ENCODE data around the gene SMG9. TPM values are rescaled to one million over a fixed set of nuclear protein-coding genes. Genes with fewer than 3 reads are reported as not detected.

SMG9 gene
- total RNA-seq, 4 donors from 2014 or later, result 7.5 to 25.6 (median 22.3) TPM

- peak overlapping the region; percentile 55 to 75 (median 61) for H3K27ac ChIP-seq (replicated peaks in 1 of 4)
- intact Hi-C loops (cut with DNase I), result no loop called here
- no peaks in the 10 kb centered on the region for H3K36me3 ChIP-seq
- 29% methylated on average over 34 of the region's 46 CpGs for WGBS
- peak overlapping the region; percentile 28 to 49 (median 42) for H3K4me3 ChIP-seq
- H3K4me1 ChIP-seq, result peaks cover 7 to 21% (median 19%) of the 10 kb centered on the region in 4 donors
- H3K27me3 ChIP-seq, result peaks cover 0 to 34% (median 8%) of the 10 kb centered on the region in 4 donors
- H3K9me3 ChIP-seq, result peaks cover 0 to 10% (median 0%) of the 10 kb centered on the region in 4 donors
- TF ChIP-seq EP300 (IDR thresholded peaks at IDR 0.05), result no peak
- TF ChIP-seq POLR2A (IDR thresholded peaks at IDR 0.05; ENCODE audit: low read depth), result no peak
- no peak for TF ChIP-seq POLR2AphosphoS5 (IDR thresholded peaks at IDR 0.05)
- TF ChIP-seq, protein P1, sequence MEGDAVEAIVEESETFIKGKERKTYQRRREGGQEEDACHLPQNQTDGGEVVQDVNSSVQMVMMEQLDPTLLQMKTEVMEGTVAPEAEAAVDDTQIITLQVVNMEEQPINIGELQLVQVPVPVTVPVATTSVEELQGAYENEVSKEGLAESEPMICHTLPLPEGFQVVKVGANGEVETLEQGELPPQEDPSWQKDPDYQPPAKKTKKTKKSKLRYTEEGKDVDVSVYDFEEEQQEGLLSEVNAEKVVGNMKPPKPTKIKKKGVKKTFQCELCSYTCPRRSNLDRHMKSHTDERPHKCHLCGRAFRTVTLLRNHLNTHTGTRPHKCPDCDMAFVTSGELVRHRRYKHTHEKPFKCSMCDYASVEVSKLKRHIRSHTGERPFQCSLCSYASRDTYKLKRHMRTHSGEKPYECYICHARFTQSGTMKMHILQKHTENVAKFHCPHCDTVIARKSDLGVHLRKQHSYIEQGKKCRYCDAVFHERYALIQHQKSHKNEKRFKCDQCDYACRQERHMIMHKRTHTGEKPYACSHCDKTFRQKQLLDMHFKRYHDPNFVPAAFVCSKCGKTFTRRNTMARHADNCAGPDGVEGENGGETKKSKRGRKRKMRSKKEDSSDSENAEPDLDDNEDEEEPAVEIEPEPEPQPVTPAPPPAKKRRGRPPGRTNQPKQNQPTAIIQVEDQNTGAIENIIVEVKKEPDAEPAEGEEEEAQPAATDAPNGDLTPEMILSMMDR (IDR thresholded peaks at IDR 0.05), result no peak
- DNase-seq (ENCODE audit: extremely low spot score), result no peak
Observed at GRCh38 chr19:43699506-43700394, 55.0 kb downstream of the SMG9 start.

DNA sequence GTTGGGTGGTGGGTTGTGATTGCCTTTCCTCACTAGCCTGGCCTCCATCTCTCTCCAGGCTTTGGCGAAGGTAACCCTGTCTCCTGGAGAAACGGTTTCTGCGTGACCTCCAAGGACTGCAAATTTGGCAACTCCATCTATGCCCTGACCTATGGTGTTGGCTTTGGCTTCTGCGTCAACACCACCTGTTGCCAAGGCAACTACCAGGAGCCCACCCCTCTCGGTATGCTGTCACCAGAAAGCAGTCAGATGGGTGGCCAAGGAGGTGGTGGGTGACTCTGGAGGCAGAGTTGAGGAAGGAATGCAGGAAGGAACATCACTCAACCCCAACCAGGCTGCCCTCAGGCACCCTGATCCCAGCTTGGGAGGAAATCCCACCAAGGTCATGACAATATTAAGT is 57.5 kb downstream of the SMG9 start:
- Histone ChIP-seq H3K27ac (replicated peaks in 1 of 4) (no peak overlapping the region), H3K9me3 (peaks cover 0 to 10% (median 1%) of the 10 kb centered on the region in 4 donors), H3K4me1 (peaks cover 7 to 21% (median 19%) of the 10 kb centered on the region in 4 donors), H3K4me3 (no peak overlapping the region), H3K27me3 (peaks cover 0 to 34% (median 8%) of the 10 kb centered on the region in 4 donors), H3K36me3 (no peaks in the 10 kb centered on the region)
- WGBS, result 61% methylated on average over 5 of the region's 5 CpGs
- intact Hi-C loops (cut with DNase I), result no loop called here
- no peak for DNase-seq (ENCODE audit: extremely low spot score)
- no peak for TF ChIP-seq POLR2AphosphoS5 (IDR thresholded peaks at IDR 0.05)
- TF ChIP-seq EP300 (IDR thresholded peaks at IDR 0.05), result no peak
- TF ChIP-seq, protein P1 (IDR thresholded peaks at IDR 0.05), result no peak
- no peak for TF ChIP-seq POLR2A (IDR thresholded peaks at IDR 0.05; ENCODE audit: low read depth)

- Histone ChIP-seq H3K9me3 (peaks cover 0 to 22% (median 13%) of the 10 kb centered on the region in 4 donors), H3K4me1 (peaks cover 7 to 21% (median 19%) of the 10 kb centered on the region in 4 donors), H3K27me3 (peaks cover 0 to 34% (median 8%) of the 10 kb centered on the region in 4 donors), H3K27ac (replicated peaks in 1 of 4) (no peak overlapping the region), H3K36me3 (no peaks in the 10 kb centered on the region), H3K4me3 (no peak overlapping the region)
- no peak for TF ChIP-seq POLR2A (IDR thresholded peaks at IDR 0.05; ENCODE audit: low read depth)
- no peak for TF ChIP-seq EP300 (IDR thresholded peaks at IDR 0.05)
- TF ChIP-seq, protein P1 (IDR thresholded peaks at IDR 0.05), result no peak
- TF ChIP-seq POLR2AphosphoS5 (IDR thresholded peaks at IDR 0.05), result no peak
- intact Hi-C loops (cut with DNase I), result no loop called here
- 81% methylated on average over 6 of the region's 6 CpGs for WGBS
- DNase-seq (ENCODE audit: extremely low spot score), result no peak
Observed at GRCh38 chr19:43695985-43696704, 58.6 kb downstream of the SMG9 start.

DNA sequence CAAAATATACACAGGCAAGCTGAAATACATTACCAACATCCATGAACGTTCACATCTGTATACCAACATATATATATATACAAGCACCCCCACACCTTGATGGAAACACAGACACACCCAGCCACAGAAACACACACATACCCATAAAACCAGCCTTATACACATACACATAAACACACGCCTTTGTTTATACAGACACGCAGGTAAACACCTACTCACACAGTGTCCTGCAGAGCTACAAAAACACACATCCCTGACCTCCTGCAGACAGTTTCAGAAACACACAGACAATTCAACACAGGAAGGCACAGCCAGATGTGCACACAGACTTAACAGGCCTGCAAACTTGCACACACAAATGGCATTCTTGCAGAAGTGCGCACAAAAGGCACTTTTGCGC is 60.2 kb downstream of the SMG9 start:
- 75% methylated on average over 3 of the region's 5 CpGs for WGBS
- H3K4me1 ChIP-seq, result peaks cover 6 to 7% (median 7%) of the 10 kb centered on the region in 4 donors
- TF ChIP-seq, protein P1 (IDR thresholded peaks at IDR 0.05), result no peak
- TF ChIP-seq POLR2AphosphoS5 (IDR thresholded peaks at IDR 0.05), result no peak
- no peak for TF ChIP-seq POLR2A (IDR thresholded peaks at IDR 0.05; ENCODE audit: low read depth)
- no peak for TF ChIP-seq EP300 (IDR thresholded peaks at IDR 0.05)
- no peak overlapping the region for H3K4me3 ChIP-seq
- H3K27me3 ChIP-seq, result peaks cover 0 to 23% (median 6%) of the 10 kb centered on the region in 4 donors
- intact Hi-C loops (cut with DNase I), result no loop called here
- no peak overlapping the region for H3K27ac ChIP-seq (replicated peaks in 1 of 4)
- DNase-seq (ENCODE audit: extremely low spot score), result no peak
- peaks cover 0 to 26% (median 24%) of the 10 kb centered on the region in 4 donors for H3K9me3 ChIP-seq
- H3K36me3 ChIP-seq, result no peaks in the 10 kb centered on the region
